SH-SY5Y (cell line): ENCODE data around the gene CENPF.

Source experiments
- GATA2 ChIP-seq: IDR thresholded peaks from 2 replicates; pipeline ENCODE4 v1.6.1; 2011; ENCODE audit warnings: mild to moderate bottlenecking, low read depth, low read length
- GATA3 ChIP-seq: IDR thresholded peaks from 2 replicates; pipeline ENCODE4 v1.6.1; 2011; ENCODE audit warnings: low read depth, mild to moderate bottlenecking, low read length, moderate library complexity

DNA sequence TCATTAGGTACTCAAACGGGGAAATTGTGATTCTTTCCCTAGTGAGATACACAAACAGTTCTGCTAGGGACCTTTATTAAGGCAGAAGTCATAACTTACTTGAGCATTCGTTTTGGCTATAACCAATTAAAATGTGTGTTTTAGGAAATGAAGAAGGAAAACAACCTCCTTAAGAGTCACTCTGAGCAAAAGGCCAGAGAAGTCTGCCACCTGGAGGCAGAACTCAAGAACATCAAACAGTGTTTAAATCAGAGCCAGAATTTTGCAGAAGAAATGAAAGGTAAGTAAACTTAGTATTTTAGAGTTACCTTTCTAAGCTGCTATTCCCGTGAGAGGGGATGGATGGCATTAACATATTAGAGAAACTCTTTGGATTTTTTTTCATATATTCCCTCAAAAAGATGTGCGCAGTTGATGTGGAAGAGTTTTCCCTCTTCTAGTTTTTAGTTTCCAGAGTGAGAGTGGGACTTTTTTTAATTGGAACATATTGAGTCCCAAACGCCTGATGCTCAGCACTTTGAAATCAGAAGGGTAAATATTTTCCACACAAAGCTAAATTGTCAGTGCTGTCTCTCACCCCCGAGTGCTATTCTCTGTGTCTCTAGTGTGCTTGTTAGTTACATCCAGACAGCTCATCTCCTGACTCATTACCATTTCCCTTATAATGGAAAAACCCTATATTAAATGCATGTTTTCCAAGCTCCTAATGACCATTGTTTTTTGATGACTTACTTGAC is 34.9 kb downstream of the CENPF start:
- no peak for TF ChIP-seq GATA2
- no peak for TF ChIP-seq GATA3
